ENCODE data around the gene GLT6D1.

GLT6D1 gene

DNA sequence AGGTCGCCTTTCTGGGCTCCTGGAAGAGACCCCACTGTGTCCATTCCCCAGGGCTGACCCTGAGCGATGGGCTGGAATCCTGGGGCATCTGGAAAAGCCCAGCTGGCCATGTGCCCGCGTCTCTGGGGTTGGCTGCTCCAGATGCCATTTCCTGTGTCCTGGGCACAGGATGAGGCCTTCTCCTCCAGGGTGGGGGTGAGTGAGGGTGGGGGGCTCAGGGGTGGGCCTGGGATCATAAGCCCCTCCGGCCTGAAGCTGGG is 47.1 kb downstream of the GLT6D1 start:
- no peak overlapping the region for H3K4me3 ChIP-seq (ENCODE audit: low read length)
- 0 out of 2 replicates have a peak, but pooled peaks cover 7% of the 10 kb centered on the region for H3K4me1 ChIP-seq (ENCODE audit: low read length)
- H3K36me3 ChIP-seq (replicated peaks; ENCODE audit: insufficient read depth, low read length), result no peaks in the 10 kb centered on the region
- no peaks in the 10 kb centered on the region for H3K9me3 ChIP-seq (replicated peaks; ENCODE audit: insufficient read depth, low read length)
- H3K9ac ChIP-seq (ENCODE audit: low read length), result no peak overlapping the region
- H4K20me1 ChIP-seq (ENCODE audit: insufficient read depth, low read length), result no peaks in the 10 kb centered on the region
- no peak overlapping the region for H3K4me2 ChIP-seq (ENCODE audit: low read depth, low read length)
- no peaks in the 10 kb centered on the region for H3K79me2 ChIP-seq (ENCODE audit: low read length)
- H3K27ac ChIP-seq (ENCODE audit: low read length), result no peak overlapping the region
- peaks cover under 1% of the 10 kb centered on the region; the same call in 1 of the 2 replicates for H3K27me3 ChIP-seq (replicated peaks; ENCODE audit: insufficient read depth, low read length)
- TF ChIP-seq, protein P1, sequence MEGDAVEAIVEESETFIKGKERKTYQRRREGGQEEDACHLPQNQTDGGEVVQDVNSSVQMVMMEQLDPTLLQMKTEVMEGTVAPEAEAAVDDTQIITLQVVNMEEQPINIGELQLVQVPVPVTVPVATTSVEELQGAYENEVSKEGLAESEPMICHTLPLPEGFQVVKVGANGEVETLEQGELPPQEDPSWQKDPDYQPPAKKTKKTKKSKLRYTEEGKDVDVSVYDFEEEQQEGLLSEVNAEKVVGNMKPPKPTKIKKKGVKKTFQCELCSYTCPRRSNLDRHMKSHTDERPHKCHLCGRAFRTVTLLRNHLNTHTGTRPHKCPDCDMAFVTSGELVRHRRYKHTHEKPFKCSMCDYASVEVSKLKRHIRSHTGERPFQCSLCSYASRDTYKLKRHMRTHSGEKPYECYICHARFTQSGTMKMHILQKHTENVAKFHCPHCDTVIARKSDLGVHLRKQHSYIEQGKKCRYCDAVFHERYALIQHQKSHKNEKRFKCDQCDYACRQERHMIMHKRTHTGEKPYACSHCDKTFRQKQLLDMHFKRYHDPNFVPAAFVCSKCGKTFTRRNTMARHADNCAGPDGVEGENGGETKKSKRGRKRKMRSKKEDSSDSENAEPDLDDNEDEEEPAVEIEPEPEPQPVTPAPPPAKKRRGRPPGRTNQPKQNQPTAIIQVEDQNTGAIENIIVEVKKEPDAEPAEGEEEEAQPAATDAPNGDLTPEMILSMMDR (IDR thresholded peaks at IDR 0.05; ENCODE audit: low read length), result no peak
- TF ChIP-seq EZH2 (optimal IDR thresholded peaks at IDR 0.05; ENCODE audit: low read depth, low read length) (no peak), EZH2phosphoT487 (IDR thresholded peaks at IDR 0.05; ENCODE audit: low read length) (no peak)
- DNase-seq, result no peak
- H3K9me2 ChIP-seq (replicated peaks; ENCODE audit: insufficient read depth, low read length), result no peaks in the 10 kb centered on the region
- H3F3A ChIP-seq (ENCODE audit: insufficient read depth, low read length), result no peaks in the 10 kb centered on the region
- no peak overlapping the region for H2AFZ ChIP-seq (ENCODE audit: low read length)

DNA sequence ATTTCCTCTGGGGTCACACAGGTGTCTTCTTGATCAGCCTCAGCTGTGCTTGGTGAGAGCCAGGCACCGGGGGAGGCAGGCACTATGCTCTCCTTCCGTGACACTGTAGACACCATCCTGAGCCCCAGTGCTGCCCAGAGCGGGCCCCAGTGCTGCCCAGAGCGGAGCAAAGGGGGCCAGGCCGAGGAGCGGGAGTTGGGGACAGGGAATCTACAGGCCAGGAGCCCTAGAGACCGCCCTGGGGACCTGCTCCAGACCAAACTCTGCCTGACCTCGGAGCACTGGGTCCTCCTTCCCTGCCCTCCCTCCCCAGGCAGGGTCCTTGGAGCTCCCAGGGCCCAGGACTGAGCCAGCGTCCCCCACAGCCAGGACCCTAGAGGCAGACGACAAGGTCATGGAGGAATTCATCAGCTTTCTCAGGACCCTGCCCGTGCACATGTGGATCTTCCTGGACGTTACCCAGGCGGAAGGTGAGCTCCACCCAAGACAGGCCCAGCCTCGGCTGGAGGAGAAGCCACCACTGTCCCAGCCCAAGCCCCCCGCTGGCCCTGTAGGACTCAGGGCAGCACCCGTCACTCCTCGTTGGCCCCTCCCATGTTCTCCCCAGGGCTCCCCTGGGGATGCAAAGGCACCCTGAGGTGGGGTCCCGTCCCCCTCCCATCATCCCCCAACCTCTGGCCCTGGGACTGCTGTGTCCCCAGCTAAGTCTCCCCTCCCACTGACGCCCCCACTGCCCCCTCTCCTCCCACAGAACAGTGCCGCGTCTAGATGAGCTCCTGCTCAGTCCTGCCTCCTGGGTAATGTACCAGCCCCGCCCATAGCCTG is 47.6 kb downstream of the GLT6D1 start:
- H3K9me3 ChIP-seq (replicated peaks; ENCODE audit: insufficient read depth, low read length), result no peaks in the 10 kb centered on the region
- H3F3A ChIP-seq (ENCODE audit: insufficient read depth, low read length), result no peaks in the 10 kb centered on the region
- H3K4me1 ChIP-seq (ENCODE audit: low read length), result 0 out of 2 replicates have a peak, but pooled peaks cover 7% of the 10 kb centered on the region
- H3K36me3 ChIP-seq (replicated peaks; ENCODE audit: insufficient read depth, low read length), result no peaks in the 10 kb centered on the region
- no peaks in the 10 kb centered on the region for H3K79me2 ChIP-seq (ENCODE audit: low read length)
- H3K4me2 ChIP-seq (ENCODE audit: low read depth, low read length), result no peak overlapping the region
- H3K9ac ChIP-seq (ENCODE audit: low read length), result no peak overlapping the region
- no peak overlapping the region for H2AFZ ChIP-seq (ENCODE audit: low read length)
- no peaks in the 10 kb centered on the region for H4K20me1 ChIP-seq (ENCODE audit: insufficient read depth, low read length)
- no peak overlapping the region for H3K4me3 ChIP-seq (ENCODE audit: low read length)
- H3K27ac ChIP-seq (ENCODE audit: low read length), result no peak overlapping the region
- no peaks in the 10 kb centered on the region; the same call in 1 of the 2 replicates for H3K27me3 ChIP-seq (replicated peaks; ENCODE audit: insufficient read depth, low read length)
- TF ChIP-seq EZH2 (optimal IDR thresholded peaks at IDR 0.05; ENCODE audit: low read depth, low read length) (no peak), EZH2phosphoT487 (IDR thresholded peaks at IDR 0.05; ENCODE audit: low read length) (no peak)
- TF ChIP-seq, protein P1 (IDR thresholded peaks at IDR 0.05; ENCODE audit: low read length), result no peak
- H3K9me2 ChIP-seq (replicated peaks; ENCODE audit: insufficient read depth, low read length), result no peaks in the 10 kb centered on the region
- no peak for DNase-seq

DNA sequence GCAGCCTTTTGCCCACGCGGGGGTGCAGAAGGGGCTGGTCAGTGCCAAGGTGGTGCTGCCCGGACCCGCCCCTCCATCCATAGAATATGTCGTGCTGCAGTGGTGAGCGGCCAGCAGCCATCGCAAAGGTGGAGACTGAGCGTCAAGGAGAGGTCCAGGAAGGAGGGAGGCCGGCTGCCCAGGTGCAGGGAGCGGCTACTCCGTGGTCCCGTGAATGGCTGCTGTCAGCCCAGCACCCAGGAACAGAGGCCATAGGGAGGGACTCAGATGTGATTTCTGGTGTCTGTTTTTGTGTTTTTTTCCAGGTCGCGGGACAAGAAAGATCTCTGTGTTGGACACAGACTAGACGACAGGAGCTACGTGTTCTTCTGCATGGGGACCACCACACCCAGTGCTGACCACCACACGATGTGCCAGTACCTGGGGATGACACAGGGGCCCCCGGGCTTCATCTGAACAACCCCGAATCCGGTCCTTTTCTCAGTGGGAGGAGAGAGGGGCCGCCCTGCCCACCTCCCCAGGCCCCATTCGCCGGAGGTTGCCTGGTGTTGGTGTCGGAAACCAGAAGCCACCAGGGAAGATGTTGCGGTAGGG is 48.8 kb downstream of the GLT6D1 start:
- H3K9me3 ChIP-seq (replicated peaks; ENCODE audit: insufficient read depth, low read length), result no peaks in the 10 kb centered on the region
- H4K20me1 ChIP-seq (ENCODE audit: insufficient read depth, low read length), result no peaks in the 10 kb centered on the region
- no peak overlapping the region for H3K9ac ChIP-seq (ENCODE audit: low read length)
- no peaks in the 10 kb centered on the region for H3K36me3 ChIP-seq (replicated peaks; ENCODE audit: insufficient read depth, low read length)
- H3K27me3 ChIP-seq (replicated peaks; ENCODE audit: insufficient read depth, low read length), result no peaks in the 10 kb centered on the region
- 0 out of 2 replicates have a peak, but pooled peaks cover 7% of the 10 kb centered on the region for H3K4me1 ChIP-seq (ENCODE audit: low read length)
- DNase-seq, result no peak
- no peak overlapping the region for H2AFZ ChIP-seq (ENCODE audit: low read length)
- H3K27ac ChIP-seq (ENCODE audit: low read length), result no peak overlapping the region
- H3K79me2 ChIP-seq (ENCODE audit: low read length), result no peaks in the 10 kb centered on the region
- no peak overlapping the region for H3K4me3 ChIP-seq (ENCODE audit: low read length)
- H3K4me2 ChIP-seq (ENCODE audit: low read depth, low read length), result no peak overlapping the region
- H3K9me2 ChIP-seq (replicated peaks; ENCODE audit: insufficient read depth, low read length), result no peaks in the 10 kb centered on the region
- H3F3A ChIP-seq (ENCODE audit: insufficient read depth, low read length), result no peaks in the 10 kb centered on the region
- no peak for TF ChIP-seq EZH2phosphoT487 (IDR thresholded peaks at IDR 0.05; ENCODE audit: low read length)
- no peak for TF ChIP-seq EZH2 (optimal IDR thresholded peaks at IDR 0.05; ENCODE audit: low read depth, low read length)
- TF ChIP-seq, protein P1 (IDR thresholded peaks at IDR 0.05; ENCODE audit: low read length), result no peak

Measured in MM.1S (cell line).